HepG2 (cell line): ENCODE results near the gene SRC. TPM values are rescaled to one million over a fixed set of nuclear protein-coding genes. Genes with fewer than 3 reads are reported as not detected.

Experiments
- ARID5B ChIP-seq: IDR thresholded peaks from 2 replicates; pipeline ENCODE4 v1.4.0; 2020; ENCODE audit warnings: mild to moderate bottlenecking, missing genetic modification reagents
- CTCF ChIP-seq: sonication (generic); formaldehyde crosslinking; IDR thresholded peaks from 2 replicates; pipeline ENCODE4 v1.5.0; 2020; ENCODE audit warnings: mild to moderate bottlenecking, missing genetic modification reagents, moderate library complexity
- ELF3 ChIP-seq: IDR thresholded peaks from 2 replicates; pipeline ENCODE4 v1.6.1; 2016; ENCODE audit warnings: missing genetic modification reagents, missing compliant biosample characterization
- ELF4 ChIP-seq: sonication (generic); formaldehyde crosslinking; IDR thresholded peaks from 2 replicates; pipeline ENCODE4 v1.5.0; 2020; ENCODE audit warnings: missing genetic modification reagents, mild to moderate bottlenecking, moderate library complexity, borderline replicate concordance
- FOXP1 ChIP-seq, 2 experiments: fragments of 450-650 bp in 1 of 2; IDR thresholded peaks; 2 replicates each; pipeline ENCODE4 v1.6.1; 2017 to 2018; ENCODE audit warnings: antibody characterized with exemption in 1 of 2
- GPN1 ChIP-seq: sonication (generic); formaldehyde crosslinking; IDR thresholded peaks from 2 replicates; pipeline ENCODE4 v1.5.1; 2020; ENCODE audit warnings: missing genetic modification reagents, borderline replicate concordance
- GTF3A ChIP-seq: sonication (generic); formaldehyde crosslinking; conservative IDR thresholded peaks from 2 replicates; pipeline ENCODE4 v1.4.0; 2020; ENCODE audit warnings: mild to moderate bottlenecking, missing genetic modification reagents
- ISL2 ChIP-seq: sonication (generic); formaldehyde crosslinking; IDR thresholded peaks from 2 replicates; pipeline ENCODE4 v1.5.0; 2020; ENCODE audit warnings: missing genetic modification reagents
- MAF1 ChIP-seq: sonication (generic); formaldehyde crosslinking; IDR thresholded peaks from 2 replicates; pipeline ENCODE4 v1.5.0; 2020; ENCODE audit warnings: missing genetic modification reagents, borderline replicate concordance
- MBD4 ChIP-seq: IDR thresholded peaks from 2 replicates; pipeline ENCODE4 v1.6.1; 2012; ENCODE audit warnings: low read length, inconsistent platforms, borderline replicate concordance
- MEIS1 ChIP-seq: sonication (generic); formaldehyde crosslinking; IDR thresholded peaks from 2 replicates; pipeline ENCODE4 v1.9.0; 2021; ENCODE audit warnings: mild to moderate bottlenecking, missing genetic modification reagents, moderate library complexity, borderline replicate concordance
- SMAD1 ChIP-seq: sonication (generic); formaldehyde crosslinking; IDR thresholded peaks from 2 replicates; pipeline ENCODE4 v1.4.0; 2020; ENCODE audit warnings: missing genetic modification reagents, low read depth, mild to moderate bottlenecking, borderline replicate concordance
- THAP11 ChIP-seq: IDR thresholded peaks from 2 replicates; pipeline ENCODE4 v1.6.1; 2016; ENCODE audit warnings: missing biosample characterization, missing genetic modification reagents
- ZGPAT ChIP-seq: IDR thresholded peaks from 2 replicates; pipeline ENCODE4 v1.6.1; 2016; ENCODE audit warnings: mild to moderate bottlenecking
- ZNF101 ChIP-seq: sonication (generic); formaldehyde crosslinking; IDR thresholded peaks from 2 replicates; pipeline ENCODE4 v1.4.0; 2020; ENCODE audit warnings: mild to moderate bottlenecking, low read depth, missing genetic modification reagents, borderline replicate concordance
- polyA plus RNA-seq, 8 experiments: library from polyadenylated mRNA; depleted of rRNA in 3 of 8; stranded (reverse) in 7 of 8; unstranded in 1 of 8; fragments of >200 nt; fragmentation: Illumina TruSeq in 4 of 8; extraction: Trizol in 4 of 8; gene quantifications; 2 replicates each; pipeline versions ENCODE4 v1.2.1 to v1.2.3, GENCODE V29; 2011 to 2016; ENCODE audit warnings: low read depth in 4 of 8, missing spikeins in 1 of 8, mixed read lengths in 1 of 8; ENCODE audit not compliant: insufficient read depth in 1 of 8
- total RNA-seq, 5 experiments: library from RNA; depleted of rRNA; stranded (reverse); fragments of >200 nt; fragmentation: Illumina TruSeq; extraction: Trizol; gene quantifications; 2 replicates each; pipeline ENCODE4 v1.2.3, GENCODE V29; 2016; ENCODE audit warnings: low read depth in 1 of 5
- TF ChIP-seq, protein P1 (sequence below): sonication (generic); formaldehyde crosslinking; IDR thresholded peaks from 2 replicates; pipeline ENCODE4 v1.5.0; 2020; ENCODE audit warnings: mild to moderate bottlenecking, low read depth, missing genetic modification reagents, borderline replicate concordance
- TF ChIP-seq, protein P2 (sequence below): sonication (generic); formaldehyde crosslinking; IDR thresholded peaks from 2 replicates; pipeline ENCODE4 v1.8.1; 2023; ENCODE audit warnings: missing genetic modification reagents, inconsistent platforms, borderline replicate concordance
- TF ChIP-seq, protein P3 (sequence below): sonication (generic); formaldehyde crosslinking; IDR thresholded peaks from 2 replicates; pipeline ENCODE4 v1.8.1; 2023; ENCODE audit warnings: mild to moderate bottlenecking, inconsistent platforms, moderate library complexity, missing genetic modification reagents, borderline replicate concordance

The SRC gene
- total and polyA plus RNA-seq, 2 of the 13 experiments (the other 11 are each of a cell fraction or from before 2014, with no cell fraction given): 54.7 to 192 TPM

GRCh38 chr20:37343212-37343993 lies 2.5 kb upstream of the SRC start (continued):
- TF ChIP-seq, protein P1, sequence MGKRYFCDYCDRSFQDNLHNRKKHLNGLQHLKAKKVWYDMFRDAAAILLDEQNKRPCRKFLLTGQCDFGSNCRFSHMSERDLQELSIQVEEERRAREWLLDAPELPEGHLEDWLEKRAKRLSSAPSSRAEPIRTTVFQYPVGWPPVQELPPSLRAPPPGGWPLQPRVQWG (CRISPR knock-in tag): no peak
- TF ChIP-seq GPN1 (no peak), ELF3 (CRISPR knock-in tag) (peak; percentile 72), CTCF (CRISPR knock-in tag) (no peak), ARID5B (no peak; the same call in 1 of the 2 replicates), GTF3A (CRISPR knock-in tag) (no peak), ZGPAT (no peak; the same call in 1 of the 2 replicates), ISL2 (no peak), FOXP1 (IDR thresholded peaks at IDR 0.05) (no peak), FOXP1 (CRISPR knock-in tag; IDR thresholded peaks at IDR 0.05) (peak; percentile 30; the same call in 1 of the 2 replicates), MBD4 (no peak), MAF1 (CRISPR knock-in tag) (no peak), ELF4 (CRISPR knock-in tag) (no peak), SMAD1 (CRISPR knock-in tag) (no peak; the same call in 1 of the 2 replicates), ZNF101 (no peak), MEIS1 (no peak), THAP11 (CRISPR knock-in tag) (peak; percentile 51)
- TF ChIP-seq, protein P2, sequence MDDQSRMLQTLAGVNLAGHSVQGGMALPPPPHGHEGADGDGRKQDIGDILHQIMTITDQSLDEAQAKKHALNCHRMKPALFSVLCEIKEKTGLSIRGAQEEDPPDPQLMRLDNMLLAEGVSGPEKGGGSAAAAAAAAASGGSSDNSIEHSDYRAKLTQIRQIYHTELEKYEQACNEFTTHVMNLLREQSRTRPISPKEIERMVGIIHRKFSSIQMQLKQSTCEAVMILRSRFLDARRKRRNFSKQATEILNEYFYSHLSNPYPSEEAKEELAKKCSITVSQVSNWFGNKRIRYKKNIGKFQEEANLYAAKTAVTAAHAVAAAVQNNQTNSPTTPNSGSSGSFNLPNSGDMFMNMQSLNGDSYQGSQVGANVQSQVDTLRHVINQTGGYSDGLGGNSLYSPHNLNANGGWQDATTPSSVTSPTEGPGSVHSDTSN (CRISPR knock-in tag): no peak
- TF ChIP-seq, protein P3, sequence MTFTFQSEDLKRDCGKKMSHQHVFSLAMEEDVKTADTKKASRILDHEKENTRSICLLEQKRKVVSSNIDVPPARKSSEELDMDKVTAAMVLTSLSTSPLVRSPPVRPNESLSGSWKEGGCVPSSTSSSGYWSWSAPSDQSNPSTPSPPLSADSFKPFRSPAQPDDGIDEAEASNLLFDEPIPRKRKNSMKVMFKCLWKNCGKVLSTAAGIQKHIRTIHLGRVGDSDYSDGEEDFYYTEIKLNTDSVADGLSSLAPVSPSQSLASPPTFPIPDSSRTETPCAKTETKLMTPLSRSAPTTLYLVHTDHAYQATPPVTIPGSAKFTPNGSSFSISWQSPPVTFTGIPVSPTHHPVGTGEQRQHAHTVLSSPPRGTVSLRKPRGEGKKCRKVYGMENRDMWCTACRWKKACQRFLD: no peak; the same call in 1 of the 2 replicates
